Breast epithelium (tissue), 3 donors: ENCODE results near the gene OR8A1.

ENCODE experiments used
- CTCF ChIP-seq, 3 donors: fragments of 450-650 bp; IDR thresholded peaks; one replicate each; pipeline ENCODE4 v1.5.1; 2016 to 2017; ENCODE audit warnings: antibody characterized with exemption in 3 of 3, mild to moderate bottlenecking in 3 of 3, moderate library complexity in 3 of 3
- POLR2A ChIP-seq: fragments of 450-650 bp; IDR thresholded peaks from one replicate; pipeline ENCODE4 v1.6.1; 2016; ENCODE audit warnings: antibody characterized with exemption, mild to moderate bottlenecking, moderate library complexity
- POLR2AphosphoS5 ChIP-seq, 3 donors: sonication (generic); formaldehyde crosslinking; IDR thresholded peaks; one replicate each; pipeline ENCODE4 v1.6.1; 2017; ENCODE audit warnings: antibody characterized with exemption in 3 of 3

GRCh38 chr11:124592627-124593026, 22.8 kb downstream of the OR8A1 start:
- TF ChIP-seq CTCF (IDR thresholded peaks at IDR 0.05) (no peak), POLR2AphosphoS5 (IDR thresholded peaks at IDR 0.05) (no peak), POLR2A (no peak)
